ENCODE results near the gene PIK3IP1. TPM values are rescaled to one million over a fixed set of nuclear protein-coding genes. Genes with fewer than 3 reads are reported as not detected.

The PIK3IP1 gene
- total and polyA plus RNA-seq, 2 of the 8 experiments (the other 6 are each of a cell fraction or from before 2014, with no cell fraction given) = 1.00 to 1.3 TPM

- no peak overlapping the region for H3K14ac ChIP-seq (ENCODE audit: insufficient read length)
- H3K56ac ChIP-seq (replicated peaks; ENCODE audit: insufficient read length, low read depth, low read length) = no peak overlapping the region
- H4K8ac ChIP-seq (ENCODE audit: extremely low read depth, insufficient read depth, low read length) = no peak overlapping the region
- 100% methylated on average over 2 of the region's 2 CpGs; no CpG with 5 or more reads in 1 of the 2 experiments for WGBS, 2 experiments (ENCODE audit: extremely low coverage in 1 of 2, insufficient coverage in 1 of 2, insufficient read length in 1 of 2, insufficient replicate concordance in 2 of 2, low coverage in 1 of 2, low lambda C conversion rate in 2 of 2, missing lambda C conversion rate in 1 of 2)
- H4K5ac ChIP-seq (ENCODE audit: insufficient read length, low read depth, low read length) = no peak overlapping the region
- H3K4me1 ChIP-seq (replicated peaks in 1 of 4; ENCODE audit: control insufficient read depth in 3 of 4, insufficient read depth in 4 of 4, low read length in 3 of 4) = peaks cover 0 to 50% (median 37%) of the 10 kb centered on the region in 4 experiments; a peak in 6 of 7 replicates
- no peak for FAIRE-seq
- H3K4ac ChIP-seq (replicated peaks; ENCODE audit: insufficient read length, low read depth, low read length) = no peak overlapping the region
- H4K20me1 ChIP-seq (replicated peaks in 1 of 2; ENCODE audit: control insufficient read depth in 1 of 2, insufficient read depth in 2 of 2, low read length in 2 of 2) = peaks cover 2 to 23% of the 10 kb centered on the region in 2 experiments
- no peak overlapping the region for H3K4me3 ChIP-seq (ENCODE audit: extremely low read depth in 1 of 4, insufficient read depth in 2 of 4, low read depth in 3 of 4, low read length in 4 of 4)
- no peak overlapping the region for H4K91ac ChIP-seq (replicated peaks; ENCODE audit: insufficient read length, low read length)
- peaks cover 25% of the 10 kb centered on the region for H3K23me2 ChIP-seq (ENCODE audit: low read depth, low read length)
- 0 out of 2 replicates have a peak overlapping the region, but pooled peaks have one; percentile 93 for H3K27ac ChIP-seq (ENCODE audit: low read depth, low read length)
- no peak overlapping the region for H3K4me2 ChIP-seq (ENCODE audit: insufficient read depth in 1 of 2, low read depth in 2 of 2, low read length in 2 of 2)
- H2BK20ac ChIP-seq (ENCODE audit: low read length) = no peak overlapping the region
- H3K27me3 ChIP-seq (replicated peaks in 1 of 4; ENCODE audit: control insufficient read depth in 3 of 4, extremely low read depth in 1 of 4, insufficient read depth in 3 of 4, low read length in 3 of 4) = no peaks in the 10 kb centered on the region
- peaks cover 10 to 67% (median 25%) of the 10 kb centered on the region in 4 experiments; a peak in 7 of 8 replicates for H3K36me3 ChIP-seq (ENCODE audit: control insufficient read depth in 2 of 4, insufficient read depth in 4 of 4, low read length in 3 of 4)
- no peak overlapping the region for H2AK5ac ChIP-seq (ENCODE audit: low read depth, low read length)
- no peak overlapping the region for H2AFZ ChIP-seq (ENCODE audit: low read length)
- H3K79me1 ChIP-seq (ENCODE audit: low read depth, low read length) = peaks cover 33% of the 10 kb centered on the region
- POLR2A ChIA-PET (ENCODE audit: partially characterized antibody) = interaction anchor here (1.7 to 9.4 kb wide), 3 partner anchors 11 to 123 kb away, joined by 5 to 116 read pairs (median 11); no protein-coding TSS in a partner anchor
- no peak overlapping the region for H3K18ac ChIP-seq (ENCODE audit: extremely low read depth, low read length)
- DNase-seq (ENCODE audit: low read depth in 1 of 2, low spot score in 2 of 2) = no peak
- no peak overlapping the region for H3K23ac ChIP-seq (ENCODE audit: insufficient read length)
- peaks cover 4 to 85% of the 10 kb centered on the region in 2 experiments; a peak in 3 of 4 replicates for H3K79me2 ChIP-seq (ENCODE audit: control insufficient read depth in 1 of 2, insufficient read depth in 2 of 2, low read length in 2 of 2)
- no peak overlapping the region; the same call in 1 of the 2 replicates for H2BK15ac ChIP-seq (ENCODE audit: low read length)
- no peaks in the 10 kb centered on the region for H3K9me3 ChIP-seq (ENCODE audit: insufficient read depth in 2 of 2, low read depth in 1 of 2, low read length in 1 of 2)
- no peak overlapping the region for H2BK12ac ChIP-seq (ENCODE audit: low read depth, low read length)
- no peak overlapping the region for H3K9ac ChIP-seq (replicated peaks in 1 of 4; ENCODE audit: extremely low read depth in 1 of 4, low read depth in 3 of 4, low read length in 3 of 4)
- no peak overlapping the region for H2BK120ac ChIP-seq (replicated peaks; ENCODE audit: low read depth, low read length)
- CTCF ChIA-PET (ENCODE audit: partially characterized antibody) = interaction anchor here (1.3 kb wide), 1 partner anchor 27 kb away, joined by 3 read pairs; no protein-coding TSS in a partner anchor
- H2BK5ac ChIP-seq (ENCODE audit: low read depth, low read length) = no peak overlapping the region
- TF ChIP-seq CHD1 (IDR thresholded peaks at IDR 0.05; ENCODE audit: low read depth, low read length) = no peak
- TF ChIP-seq CBX8 (IDR thresholded peaks at IDR 0.05; ENCODE audit: borderline replicate concordance, low read depth, low read length) = no peak
- TF ChIP-seq HDAC6 (IDR thresholded peaks at IDR 0.05; ENCODE audit: low read depth, low read length) = no peak
- TF ChIP-seq KDM5A (IDR thresholded peaks at IDR 0.05; ENCODE audit: low read length) = no peak
These were observed 48.5 kb upstream of the PIK3IP1 start for GRCh38 chr22:31340765-31341247.
